Measurements from ENCODE around the gene KIF1A.

Gene KIF1A

DNA sequence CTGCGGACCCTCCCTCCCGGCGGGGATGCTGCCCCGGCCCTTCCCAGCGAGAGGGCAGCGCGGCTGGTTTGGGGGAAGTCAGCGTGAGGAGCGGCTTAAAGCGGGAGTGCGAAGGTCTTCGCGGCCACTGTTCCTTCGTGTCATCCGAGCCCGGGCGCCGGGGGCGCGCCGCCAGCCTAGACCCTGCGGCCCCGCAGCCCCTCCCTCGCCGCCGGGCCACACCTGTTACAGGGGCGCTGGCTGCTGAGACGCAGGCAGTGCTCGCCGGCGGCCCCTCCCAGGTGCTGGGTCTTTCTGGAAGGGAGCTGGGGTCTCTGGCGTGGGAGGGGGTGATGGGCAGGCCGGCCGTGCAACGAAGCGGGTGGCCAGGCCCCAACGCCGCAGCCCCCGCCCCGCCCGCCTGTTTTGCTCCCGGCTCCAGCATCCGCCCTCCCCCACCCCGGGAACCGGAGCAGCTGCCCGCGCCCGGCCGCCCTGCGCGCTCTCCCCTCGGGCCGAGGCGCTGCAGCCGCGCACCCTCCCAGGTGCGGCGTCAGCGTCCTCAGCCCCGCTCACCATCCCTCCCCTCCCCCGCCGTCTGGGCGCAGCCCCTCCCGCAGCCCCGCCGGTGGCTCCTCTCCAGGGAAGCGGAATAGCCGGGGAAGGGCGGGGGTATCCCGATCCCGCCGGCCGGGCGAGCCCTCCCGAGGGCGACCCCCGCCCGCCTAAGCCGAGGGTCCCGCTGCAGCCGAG, 727 bp downstream of the KIF1A start:
- no peak for DNase-seq

DNA sequence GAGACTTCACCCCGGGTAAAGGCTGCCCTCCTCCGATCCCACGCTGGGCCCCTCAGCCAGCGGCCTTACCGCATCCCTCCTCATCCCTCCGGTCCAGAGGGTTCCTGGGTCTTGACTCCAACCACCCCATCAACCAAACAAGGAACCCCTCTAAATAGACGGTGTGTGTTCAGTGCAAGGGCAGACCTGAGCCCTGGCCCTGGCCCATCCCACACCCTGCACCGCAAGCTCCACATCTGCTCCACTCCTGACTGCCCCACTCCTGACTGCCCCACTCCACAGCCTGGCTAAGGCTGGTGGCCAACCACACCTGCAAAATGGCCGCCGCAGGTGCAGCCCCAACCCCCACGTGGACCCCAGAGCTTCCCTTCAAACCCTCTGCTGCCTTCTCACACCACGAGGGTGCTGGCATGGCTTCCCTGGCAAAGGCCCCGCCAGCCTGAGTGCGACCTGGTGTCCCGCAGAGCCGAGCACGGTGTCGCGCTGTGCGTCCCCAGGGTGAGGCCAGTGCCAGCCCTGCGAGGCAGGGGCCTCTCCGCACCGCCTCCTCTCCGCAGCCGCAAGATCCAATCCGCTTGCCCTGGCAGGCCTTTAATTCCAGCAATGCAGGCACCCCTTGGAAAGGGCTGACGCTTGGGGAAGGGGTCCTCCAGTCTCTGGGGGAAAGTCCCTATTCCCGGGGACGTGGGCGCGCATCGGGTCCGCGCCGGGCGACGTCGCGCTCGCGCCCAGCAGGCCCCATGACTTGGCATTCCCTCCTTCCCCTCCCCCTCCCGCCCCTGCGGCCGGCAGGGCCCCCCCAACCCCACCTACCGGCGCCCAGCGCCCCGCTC, 1.5 kb downstream of the KIF1A start:
- no peak for DNase-seq

DNA sequence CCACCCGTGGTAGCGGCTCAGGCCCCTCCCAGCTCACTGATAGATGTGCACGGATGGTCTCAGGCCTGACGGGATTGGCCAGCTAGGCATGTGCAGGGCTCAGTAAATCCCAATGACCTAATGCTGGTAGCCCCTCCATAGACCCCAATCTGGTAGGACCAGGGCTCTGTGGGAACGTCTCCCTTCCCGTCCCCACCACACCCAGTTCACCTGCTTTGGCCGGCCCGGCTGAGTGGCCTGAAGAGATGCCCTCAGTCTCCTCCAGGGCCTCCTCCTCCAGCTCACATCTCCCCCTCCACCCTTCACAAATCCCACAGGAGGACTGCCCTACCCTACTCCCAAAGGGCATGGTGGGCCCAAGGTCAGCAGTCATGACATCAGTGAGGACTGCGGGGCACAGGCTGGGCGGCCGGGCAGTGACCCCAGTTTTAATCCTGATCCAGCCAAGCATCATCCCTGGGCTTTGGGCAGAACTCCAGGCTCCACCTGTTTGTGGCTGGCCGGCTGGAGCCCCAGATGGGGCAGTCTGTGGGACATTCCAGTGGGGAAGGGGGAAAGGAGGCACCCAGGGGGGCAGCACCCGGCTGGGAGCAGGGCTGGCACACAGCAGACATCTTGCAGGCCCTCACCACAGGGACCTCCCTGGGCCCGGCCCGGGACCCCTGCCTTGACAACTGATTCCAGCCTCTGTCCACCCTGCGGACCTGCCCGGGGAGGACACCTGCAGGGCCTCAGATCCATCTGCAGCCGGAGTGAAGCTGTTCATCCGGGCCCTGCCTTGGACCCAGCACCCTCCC, 2.3 kb downstream of the KIF1A start:
- DNase-seq, result no peak

DNA sequence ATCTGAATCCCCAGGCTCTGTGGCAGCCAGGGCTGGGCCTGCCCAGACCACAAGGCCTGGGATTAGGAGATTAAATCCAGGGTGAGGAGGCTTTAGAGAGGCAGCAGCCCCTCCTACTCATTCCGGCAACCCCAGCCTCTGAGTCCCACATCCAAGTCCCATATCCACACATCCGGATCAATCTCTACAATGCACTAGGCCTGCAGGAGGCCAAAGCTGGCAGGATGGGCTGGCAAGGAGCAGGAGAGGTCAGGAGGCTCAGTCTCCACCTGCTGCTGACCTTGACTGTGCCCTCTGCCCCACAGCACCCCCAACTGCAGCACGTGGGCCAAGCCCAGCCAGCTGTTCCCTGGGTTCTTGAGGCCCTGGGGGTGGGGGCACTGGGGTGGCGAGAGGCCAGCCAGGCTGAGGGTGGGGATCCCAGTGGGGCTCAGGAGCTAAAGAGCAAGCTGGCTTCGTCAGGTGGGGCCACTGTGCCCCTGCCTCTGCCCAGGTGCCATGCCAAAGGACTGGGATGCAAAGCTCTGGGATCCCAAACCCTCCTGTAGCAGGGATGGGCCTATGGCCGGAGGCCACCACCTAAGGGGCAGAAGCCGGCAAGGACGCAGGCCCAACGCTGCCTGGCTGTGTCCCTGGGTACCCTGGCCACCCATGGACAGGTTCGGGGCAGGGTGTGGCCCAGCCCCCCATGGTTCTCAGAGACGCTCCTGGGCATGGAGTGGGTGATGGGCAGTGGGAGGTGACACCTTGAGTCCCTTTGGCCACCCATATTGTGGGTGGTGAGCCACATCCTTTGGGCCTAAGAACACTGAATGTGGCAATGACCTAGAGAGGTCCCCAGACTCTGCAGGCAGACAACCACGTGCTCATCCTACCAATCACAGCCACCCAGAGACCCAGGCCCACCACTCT, 3.2 kb downstream of the KIF1A start:
- DNase-seq, result no peak

DNA sequence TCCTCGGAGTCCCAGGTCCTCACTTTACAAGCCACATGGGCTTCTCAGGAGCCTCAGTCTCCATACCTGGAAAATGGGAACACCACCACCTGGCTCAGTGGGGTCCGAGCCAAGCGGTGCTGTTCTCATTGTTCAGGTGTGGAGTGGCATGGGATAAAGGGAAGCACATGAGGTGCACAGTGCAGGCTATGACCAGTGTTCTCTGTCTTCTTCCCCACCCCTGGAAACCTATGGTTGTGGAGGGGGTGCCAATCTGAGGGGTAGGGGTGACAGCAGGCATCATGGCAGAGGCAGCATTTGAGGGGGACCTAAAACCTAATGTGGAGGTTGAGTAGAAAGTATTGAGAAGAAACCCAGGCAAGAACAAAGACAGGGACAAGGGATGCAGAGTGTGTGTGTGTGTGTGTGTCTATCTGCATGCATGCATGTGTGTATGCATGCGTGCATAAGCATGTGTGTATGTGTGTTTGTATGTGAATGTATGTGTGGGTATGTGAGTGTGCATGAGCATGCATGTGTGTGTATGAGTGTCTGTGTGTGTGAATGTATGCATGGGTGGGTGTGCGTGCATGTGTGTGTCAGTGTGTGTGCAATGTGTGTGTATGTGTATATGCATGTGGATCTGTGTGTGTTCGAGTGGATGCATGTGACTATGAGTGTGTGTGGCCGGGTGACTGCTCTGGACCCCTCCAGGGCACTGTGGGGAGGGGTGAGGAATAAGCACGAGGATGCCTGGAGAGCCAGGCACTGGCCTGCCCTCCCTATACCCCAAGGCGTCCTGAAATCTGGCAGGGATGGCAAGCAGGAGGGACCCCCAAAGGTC, 4.0 kb downstream of the KIF1A start:
- DNase-seq, result no peak

DNA sequence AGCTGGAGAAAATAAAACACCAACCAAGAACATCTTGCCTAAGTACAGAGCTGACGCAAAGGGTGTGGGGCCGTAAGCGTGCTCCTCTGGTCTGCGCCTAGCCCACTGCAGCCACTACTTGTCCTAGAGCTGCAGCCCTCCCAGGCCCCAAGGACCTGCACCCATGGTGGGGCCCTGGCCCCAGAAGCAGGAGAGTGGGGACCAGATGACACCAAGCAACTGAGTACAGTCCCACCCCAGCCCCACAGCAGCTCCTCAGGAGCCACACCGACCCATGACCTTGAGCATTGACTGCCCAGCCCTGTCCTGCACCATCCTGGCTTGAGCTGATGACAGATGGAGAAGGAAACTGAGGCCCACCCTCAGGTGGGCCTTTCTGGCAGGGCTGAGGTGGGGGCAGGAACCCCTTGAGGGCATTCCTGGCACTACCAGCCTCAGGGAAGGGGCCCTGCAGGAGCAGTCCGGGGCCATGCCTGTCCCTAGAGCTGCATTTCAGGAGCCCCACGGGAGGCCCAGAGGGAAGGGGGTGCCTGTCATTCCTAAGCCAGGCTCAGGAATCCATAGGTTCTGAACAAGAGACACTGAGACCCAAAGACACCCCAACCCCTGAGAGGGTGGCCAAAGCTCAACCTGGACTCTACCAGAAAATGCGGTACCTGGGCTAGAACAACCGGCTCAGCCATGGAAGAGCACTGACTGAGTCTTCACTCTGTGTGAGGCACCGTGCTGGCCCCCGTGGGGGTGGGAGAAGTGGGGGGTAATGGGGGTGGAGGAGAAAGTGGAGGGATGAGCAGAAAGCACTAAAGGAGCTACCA, 4.9 kb downstream of the KIF1A start:
- no peak for DNase-seq

DNA sequence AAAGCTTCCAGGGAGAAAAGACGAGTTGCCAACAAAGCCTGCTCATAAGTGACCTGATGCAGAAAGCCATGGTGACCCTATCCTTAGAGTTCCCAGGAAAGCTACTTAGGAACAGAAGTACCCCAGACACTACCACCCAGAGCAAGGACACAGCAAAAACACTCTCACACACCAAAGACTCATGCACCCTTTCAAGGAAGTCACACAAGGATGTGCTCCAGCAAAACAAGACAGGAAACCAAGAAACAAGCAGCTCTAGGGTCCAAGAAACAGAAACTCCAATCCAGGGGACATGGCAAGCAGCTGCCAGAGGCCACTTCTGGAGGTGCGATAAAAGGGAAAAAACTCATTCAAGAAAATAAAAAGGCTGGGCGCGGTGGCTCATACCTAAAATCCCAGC, 5.7 kb downstream of the KIF1A start:
- DNase-seq, result no peak

DNA sequence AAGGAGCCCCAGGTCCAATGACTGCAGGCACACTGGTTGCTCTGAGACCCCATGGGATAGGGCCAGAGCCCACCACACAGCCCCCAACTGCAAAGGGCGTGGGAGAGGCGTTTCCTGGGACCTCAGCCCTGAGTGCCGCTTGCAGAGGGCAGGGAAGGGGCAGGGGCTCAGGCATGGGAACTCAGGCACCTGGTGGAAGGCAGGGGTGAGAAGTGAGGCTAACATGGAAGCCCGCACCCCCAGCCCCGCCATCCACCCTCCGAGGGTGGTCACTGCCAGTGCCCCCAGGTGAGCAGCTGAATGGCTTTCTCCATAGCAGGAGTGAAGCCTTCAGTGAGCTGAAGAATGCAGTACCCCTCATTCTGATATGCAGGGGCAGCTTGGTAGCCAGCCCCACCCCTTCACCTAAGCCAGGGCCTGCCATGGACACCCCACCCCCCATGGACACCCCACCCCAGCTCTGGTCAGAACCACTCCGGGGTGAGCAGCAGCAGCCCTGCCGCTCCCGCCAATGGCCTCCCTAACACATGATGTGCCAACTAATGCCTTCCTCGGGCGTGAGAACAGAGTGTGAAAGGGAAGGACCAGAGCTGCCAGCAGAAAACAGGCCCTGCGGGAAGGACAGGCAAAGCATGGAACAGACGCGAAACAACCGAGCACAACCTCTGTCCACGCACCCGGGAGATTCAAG, 6.6 kb downstream of the KIF1A start:
- DNase-seq, result no peak

DNA sequence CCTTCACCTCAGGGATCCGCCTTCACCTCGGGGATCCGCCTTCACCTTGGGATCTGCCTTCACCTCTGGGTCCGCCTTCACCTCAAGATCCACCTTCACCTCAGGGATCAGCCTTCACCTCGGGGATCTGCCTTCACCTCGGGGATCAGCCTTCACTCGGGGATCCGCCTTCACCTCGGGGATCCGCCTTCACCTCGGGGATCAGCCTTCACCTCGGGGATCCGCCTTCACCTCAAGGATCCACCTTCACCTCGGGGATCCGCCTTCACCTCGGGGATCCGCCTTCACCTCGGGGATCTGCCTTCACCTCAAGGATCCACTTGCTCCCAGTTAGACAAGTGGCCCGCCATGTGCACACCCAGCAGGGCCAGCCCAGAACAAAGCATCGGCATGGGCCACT, 7.3 kb downstream of the KIF1A start:
- DNase-seq, result no peak

DNA sequence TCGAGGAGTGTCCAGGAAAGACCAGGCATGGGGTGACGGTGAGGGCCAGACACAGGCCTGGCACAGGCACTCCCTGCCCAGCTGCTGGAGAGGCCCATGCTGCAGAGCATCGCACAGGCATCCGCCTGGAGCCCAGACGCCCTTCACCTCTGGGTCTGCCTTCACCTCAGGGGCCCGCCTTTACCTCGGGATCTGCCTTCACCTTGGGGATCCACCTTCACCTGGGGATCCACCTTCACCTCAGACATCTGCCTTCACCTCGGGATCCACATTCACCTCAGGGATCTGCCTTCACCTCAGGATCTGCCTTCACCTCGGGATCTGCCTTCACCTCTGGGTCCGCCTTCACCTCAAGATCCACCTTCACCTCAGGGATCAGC, 7.7 kb downstream of the KIF1A start:
- no peak for DNase-seq

DNA sequence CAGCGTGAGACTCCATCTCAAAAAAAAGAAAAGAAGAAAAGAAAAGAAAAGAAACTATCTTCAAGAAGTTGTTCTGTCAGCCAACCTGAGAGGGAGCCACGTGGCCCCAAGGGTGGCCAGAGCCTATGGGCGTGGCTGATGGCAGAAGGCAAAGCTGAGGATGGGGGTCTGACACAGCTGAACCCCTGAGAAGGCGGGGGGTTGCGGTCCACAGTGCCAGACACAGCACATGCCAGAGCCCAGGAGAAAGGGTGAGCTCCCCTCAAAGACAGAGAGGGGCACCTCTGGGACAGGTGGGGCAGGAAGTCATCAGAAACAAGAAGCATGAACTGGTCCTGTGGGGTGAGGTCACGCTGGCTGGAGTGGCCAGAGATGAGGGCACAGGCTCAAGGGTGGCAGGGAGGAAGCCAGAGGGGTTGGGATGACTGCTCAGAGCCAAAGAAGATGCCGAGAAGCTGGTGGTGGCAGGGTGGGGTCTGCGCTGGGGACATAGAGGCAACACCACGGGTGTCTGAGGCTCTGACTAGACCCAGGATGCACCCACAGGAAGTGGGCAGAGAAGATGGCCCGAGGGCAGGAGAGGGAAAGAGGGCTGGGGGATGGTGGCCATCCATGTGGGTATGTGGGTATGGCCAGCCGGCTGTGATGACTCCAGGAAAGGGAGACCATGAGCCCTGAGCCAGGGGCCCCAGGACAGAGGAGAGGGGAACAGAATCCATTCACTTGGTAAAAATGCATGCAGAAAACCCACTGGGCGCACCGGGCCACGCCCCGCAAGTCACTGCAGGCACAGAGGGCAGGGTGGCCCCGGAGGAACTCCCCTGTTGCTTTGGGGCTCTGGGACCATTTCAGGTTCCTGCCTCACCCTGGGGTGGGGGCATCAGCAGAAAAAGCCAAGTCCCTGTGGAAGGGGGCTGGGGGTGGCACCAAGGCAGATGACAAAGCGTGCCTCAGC, 8.4 kb downstream of the KIF1A start:
- DNase-seq, result no peak

DNA sequence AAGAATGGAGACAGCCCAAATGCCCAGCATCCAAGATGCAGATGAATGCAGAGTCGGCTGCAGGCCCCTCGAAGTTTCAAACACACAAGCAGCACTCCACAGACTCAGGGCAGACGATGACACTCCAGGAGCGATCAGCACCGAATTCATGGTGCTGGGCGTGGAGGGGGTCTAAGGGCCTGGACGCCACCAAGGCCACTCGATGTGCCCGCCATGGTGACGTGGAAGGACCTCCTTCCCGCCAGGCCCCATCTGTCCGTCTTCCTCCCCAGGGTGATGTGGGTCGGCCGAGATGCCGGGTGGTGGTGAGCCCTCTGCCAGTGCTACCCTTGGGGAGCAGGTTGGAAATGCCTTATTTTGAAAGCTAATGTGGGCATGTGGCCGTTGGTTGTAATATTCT, 9.4 kb downstream of the KIF1A start:
- no peak for DNase-seq

DNA sequence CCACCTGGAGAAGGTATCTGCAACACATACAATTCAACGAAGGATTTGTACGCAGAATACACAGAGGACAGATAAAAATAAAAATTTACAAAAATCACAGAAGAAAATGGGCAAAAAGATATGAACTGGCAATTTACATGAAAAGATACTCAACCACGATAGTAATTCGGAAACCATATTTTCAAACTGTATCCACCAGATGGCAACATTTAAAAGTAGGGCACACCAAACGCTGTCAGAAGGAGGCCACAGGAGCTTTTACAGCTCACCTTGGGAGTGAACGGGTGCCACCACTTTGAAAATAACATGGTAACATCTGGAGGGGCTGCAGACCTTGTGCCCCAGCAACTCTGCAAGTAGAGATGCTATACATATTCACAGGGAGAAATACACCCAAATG, 9.8 kb downstream of the KIF1A start:
- DNase-seq, result no peak

DNA sequence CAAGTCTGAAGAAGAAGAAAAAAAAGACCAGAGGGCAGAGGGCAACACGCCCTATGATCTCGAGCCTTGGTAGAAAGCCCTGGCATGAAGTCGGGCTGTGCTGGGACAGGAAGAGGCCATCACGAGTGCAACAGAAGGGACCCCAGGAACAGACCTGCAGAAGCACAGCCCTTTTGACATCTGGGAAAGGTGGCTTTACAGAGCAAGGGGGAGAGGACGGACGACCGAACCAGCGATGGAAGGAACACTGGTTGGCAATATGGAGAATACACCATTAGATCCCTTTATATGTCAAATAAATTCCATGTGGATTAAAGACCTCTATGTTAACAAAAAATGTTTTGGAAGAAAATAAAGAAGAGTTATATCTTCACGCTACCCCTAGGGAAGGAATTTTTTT, 10.7 kb downstream of the KIF1A start:
- DNase-seq, result no peak

DNA sequence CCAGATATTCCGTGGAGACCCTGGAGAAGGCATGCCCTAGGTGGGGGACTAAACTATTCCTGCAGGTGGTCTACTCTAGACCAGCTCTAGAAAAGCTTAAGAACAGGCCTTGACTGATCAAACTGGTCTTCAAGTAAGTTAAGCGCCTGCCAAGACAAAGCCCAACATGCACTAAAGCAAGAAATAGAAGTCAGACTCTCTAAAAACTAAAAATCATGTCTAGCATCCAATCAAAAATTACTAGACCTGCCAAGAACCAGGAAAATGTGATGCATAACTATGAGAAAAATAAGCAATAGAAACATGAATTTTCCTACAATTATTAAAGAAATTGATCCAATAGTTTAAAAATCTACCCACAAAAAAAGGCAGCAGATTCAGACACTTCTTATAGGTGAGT, 13.6 kb downstream of the KIF1A start:
- DNase-seq, result no peak

DNA sequence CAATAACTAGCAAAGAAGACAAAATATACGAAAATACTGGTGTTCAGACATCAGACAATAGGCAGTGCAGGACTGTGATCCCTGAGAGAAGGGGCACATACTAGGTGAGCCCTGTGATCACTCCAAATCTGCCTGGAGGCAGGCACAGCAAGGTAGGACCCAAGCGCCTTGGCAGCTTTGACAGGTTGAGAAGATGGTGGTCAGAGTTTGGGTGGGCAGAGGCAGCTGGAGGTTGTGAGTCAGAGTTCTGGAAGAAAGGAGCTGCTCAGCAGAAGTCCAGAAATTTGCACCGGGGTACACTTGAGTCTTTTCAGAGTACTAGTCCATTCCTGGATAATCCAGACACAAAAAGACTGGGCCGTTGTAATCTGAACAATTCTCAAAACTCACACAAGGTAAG, 14.0 kb downstream of the KIF1A start:
- no peak for DNase-seq

DNA sequence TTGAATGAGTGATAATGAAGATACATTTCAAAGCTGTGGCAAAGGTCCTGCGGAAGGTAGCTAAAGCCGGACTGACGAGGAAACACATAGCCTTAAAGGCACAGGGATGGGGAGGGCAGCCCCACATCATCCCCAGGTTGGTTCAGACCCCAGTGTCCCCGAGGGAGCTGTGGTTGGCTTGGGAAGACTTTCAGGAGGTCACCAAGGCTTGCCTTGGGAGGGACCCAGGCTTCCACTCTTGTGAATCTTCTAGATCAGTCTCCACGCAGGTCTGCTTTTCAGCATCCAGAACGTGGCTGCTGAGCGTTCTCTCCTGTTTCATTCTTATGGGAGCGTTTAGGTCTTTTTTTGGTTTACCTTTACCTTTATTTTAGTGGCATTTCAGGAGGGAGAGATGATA, 16.8 kb downstream of the KIF1A start:
- no peak for DNase-seq

DNA sequence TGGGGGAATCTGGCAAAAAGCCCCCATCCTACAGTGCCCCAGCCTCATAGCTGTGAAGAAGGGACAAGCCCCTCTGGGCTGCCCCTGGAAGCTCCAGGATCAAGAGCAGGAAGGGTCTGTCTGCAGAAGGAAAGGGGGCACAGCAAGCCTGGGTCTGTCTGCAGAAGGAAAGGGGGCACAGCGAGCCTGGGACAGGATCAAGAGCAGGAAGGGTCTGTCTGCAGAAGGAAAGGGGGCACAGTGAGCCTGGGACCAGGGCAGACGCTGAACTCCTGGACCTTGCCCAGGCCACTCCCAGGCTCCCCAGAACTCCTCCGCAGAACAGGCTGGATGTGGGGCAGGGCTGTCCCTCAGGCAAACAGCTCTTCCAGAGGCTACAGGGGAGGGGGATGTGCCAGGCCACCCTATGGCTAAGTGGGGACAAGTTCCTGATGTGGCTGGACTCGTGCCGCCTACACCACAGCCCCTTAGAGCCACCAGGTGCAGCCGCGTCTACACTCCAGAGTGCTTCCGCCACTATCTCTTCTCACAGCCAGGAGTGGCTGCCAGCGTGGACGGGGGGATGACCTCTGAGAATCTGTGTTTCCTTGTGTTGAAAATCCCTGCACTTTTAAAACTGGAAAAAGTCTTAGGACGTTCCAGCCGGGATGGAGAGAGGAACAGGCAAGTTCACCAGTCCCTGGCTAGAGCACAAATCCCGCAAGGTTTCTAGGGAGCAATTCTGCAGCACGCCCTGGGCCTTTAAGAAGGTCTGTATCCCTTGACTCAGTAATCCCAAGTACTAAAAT, 20.8 kb downstream of the KIF1A start:
- DNase-seq, result no peak
